GM12892 (cell line): ENCODE measurements around the gene DOK7.

Source experiments
- DNase-seq: peaks from one replicate; pipeline ENCODE4 v3.0.0; 2011; ENCODE audit not compliant: insufficient read length
- FAIRE-seq: peaks from 2 replicates; lab custom pipeline; 2011; peaks lifted over from hg19 to GRCh38; lab: Jason Lieb, UNC
- POLR2A ChIP-seq: IDR thresholded peaks from 2 replicates; pipeline ENCODE4 v1.6.1; 2011; ENCODE audit warnings: low read depth, low read length, control low read depth
- POLR2AphosphoS5 ChIP-seq: IDR thresholded peaks from 2 replicates; pipeline ENCODE4 v1.6.1; 2011; ENCODE audit warnings: low read depth, low read length, control low read depth
- TAF1 ChIP-seq: IDR thresholded peaks from 2 replicates; pipeline ENCODE4 v1.6.1; 2011; ENCODE audit warnings: low read depth, mild to moderate bottlenecking, control low read depth, low read length, borderline replicate concordance

DOK7 gene

DNA sequence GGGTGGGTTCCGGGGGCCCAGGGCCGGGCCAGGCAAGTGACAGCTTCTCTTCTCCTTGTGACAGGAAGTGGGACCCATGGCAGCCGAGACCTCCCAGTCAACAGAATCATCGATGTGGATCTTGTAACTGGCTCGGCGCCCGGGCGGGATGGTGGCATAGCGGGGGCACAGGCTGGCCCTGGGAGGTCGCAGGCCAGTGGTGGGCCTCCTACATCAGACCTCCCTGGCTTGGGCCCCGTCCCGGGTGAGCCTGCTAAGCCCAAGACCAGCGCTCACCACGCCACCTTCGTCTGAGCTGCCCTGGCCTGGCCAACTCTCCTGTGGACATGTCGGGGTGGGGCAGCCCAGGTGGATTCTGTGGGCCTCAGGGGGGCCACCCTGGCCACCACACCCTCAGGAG is 23.7 kb upstream of the DOK7 start:
- FAIRE-seq (no peak), DNase-seq (no peak)
- no peak for TF ChIP-seq POLR2AphosphoS5
- TF ChIP-seq TAF1 = no peak
- no peak for TF ChIP-seq POLR2A

GRCh38 chr4:3440011-3440410 is 23.1 kb upstream of the DOK7 start:
- no peak for FAIRE-seq
- TF ChIP-seq POLR2A (no peak), TAF1 (no peak), POLR2AphosphoS5 (no peak)
- no peak for DNase-seq

DNA sequence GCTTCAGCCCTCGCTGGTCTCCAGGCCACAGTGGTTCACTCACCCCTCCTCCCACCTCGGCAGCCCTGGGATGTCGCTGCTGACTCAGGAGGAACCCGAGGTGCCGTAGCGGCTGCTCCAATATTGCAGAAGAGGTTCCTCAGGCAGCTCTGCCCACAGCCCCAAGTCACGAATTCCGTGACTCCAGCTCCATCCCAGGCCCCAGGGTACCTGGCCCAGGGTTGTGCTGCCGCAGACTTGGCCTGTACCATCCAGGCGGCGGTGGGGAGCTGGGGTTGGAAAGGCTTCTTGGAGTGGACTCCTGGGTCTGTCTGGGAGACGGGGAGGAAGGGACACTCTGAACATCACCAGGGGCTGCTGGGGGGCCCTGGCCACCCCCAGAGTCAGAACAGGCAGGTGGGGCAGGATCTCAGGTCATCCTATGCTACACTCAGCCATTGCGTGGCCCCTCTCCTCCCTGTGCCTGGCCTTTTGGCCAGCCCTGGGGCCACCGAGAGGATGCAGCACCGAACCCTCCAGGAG is 22.1 kb upstream of the DOK7 start:
- DNase-seq (no peak), FAIRE-seq (no peak)
- TF ChIP-seq TAF1 = no peak
- TF ChIP-seq POLR2A = no peak
- TF ChIP-seq POLR2AphosphoS5 = no peak

- FAIRE-seq (no peak), DNase-seq (no peak)
- no peak for TF ChIP-seq POLR2A
- TF ChIP-seq POLR2AphosphoS5 = no peak
- no peak for TF ChIP-seq TAF1
These were observed 21.3 kb upstream of the DOK7 start, which contains the start of gene HGFAC for GRCh38 chr4:3441501-3442459. HGFAC (plus strand) TSS chr4:3441968; CDS start chr4:3442002, 34 bp downstream.

DNA sequence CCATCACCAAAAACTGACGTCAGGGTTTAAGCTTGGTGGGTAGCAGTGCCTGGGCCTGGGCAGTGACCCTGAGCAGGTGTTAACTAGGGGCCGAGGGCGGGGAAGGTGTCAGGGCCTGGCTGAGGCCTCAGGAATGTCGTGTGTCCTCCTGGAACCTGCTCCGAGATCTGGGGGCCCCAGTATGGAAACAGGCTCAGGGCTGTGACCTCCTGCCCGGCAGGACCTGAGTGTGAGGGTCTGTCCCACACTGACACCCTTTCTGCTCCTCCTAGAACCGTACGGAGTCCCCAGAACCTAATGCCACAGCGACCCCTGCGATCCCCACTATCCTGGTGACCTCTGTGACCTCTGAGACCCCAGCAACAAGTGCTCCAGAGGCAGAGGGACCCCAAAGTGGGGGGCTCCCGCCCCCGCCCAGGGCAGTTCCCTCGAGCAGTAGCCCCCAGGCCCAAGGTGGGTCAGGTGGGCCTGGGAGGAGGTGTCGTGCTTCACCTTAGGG is 20.6 kb upstream of the DOK7 start:
- DNase-seq (no peak), FAIRE-seq (no peak)
- TF ChIP-seq POLR2AphosphoS5 (no peak), POLR2A (no peak), TAF1 (no peak)

DNA sequence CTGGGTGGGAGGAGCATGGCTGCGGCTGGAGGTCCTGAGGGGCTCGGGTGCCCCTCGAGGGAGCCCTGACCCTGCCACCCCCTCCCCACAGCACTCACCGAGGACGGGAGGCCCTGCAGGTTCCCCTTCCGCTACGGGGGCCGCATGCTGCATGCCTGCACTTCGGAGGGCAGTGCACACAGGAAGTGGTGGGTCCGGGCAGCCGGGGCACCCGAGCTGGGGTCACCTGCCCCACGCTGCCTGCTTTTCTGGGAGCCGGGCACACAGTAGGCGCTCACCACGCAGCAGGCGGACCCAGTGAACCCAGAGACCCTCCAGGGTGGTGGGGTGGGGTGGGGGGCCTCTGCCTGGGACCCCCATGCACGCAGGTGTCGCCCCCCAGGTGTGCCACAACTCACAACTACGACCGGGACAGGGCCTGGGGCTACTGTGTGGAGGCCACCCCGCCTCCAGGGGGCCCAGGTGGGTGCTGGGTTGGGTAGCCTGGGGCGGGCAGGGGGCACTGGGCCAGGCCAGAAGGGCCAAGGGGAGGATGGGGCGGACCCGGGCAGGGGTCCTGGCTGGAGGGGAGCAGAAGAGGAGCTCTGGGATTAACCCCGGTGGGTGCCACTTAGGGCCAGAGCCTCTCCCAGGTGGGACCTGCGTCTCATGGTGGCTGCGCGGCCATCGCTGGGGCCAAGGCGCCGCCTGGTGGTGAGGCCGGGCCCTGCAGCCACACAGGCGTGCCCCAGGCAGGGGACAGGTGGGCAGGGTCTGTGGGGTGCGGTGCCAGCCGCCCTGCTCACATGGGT is 20.0 kb upstream of the DOK7 start:
- FAIRE-seq (peak; percentile 90), DNase-seq (peak; percentile 99)
- TF ChIP-seq POLR2A = no peak
- no peak for TF ChIP-seq TAF1
- TF ChIP-seq POLR2AphosphoS5 = no peak

GRCh38 chr4:3443750-3444309 is 19.3 kb upstream of the DOK7 start:
- no peak for FAIRE-seq
- TF ChIP-seq TAF1 (no peak), POLR2A (no peak), POLR2AphosphoS5 (no peak)
- DNase-seq = no peak

- DNase-seq = no peak
- FAIRE-seq = no peak
These were observed 18.6 kb upstream of the DOK7 start for GRCh38 chr4:3444351-3445110.

DNA sequence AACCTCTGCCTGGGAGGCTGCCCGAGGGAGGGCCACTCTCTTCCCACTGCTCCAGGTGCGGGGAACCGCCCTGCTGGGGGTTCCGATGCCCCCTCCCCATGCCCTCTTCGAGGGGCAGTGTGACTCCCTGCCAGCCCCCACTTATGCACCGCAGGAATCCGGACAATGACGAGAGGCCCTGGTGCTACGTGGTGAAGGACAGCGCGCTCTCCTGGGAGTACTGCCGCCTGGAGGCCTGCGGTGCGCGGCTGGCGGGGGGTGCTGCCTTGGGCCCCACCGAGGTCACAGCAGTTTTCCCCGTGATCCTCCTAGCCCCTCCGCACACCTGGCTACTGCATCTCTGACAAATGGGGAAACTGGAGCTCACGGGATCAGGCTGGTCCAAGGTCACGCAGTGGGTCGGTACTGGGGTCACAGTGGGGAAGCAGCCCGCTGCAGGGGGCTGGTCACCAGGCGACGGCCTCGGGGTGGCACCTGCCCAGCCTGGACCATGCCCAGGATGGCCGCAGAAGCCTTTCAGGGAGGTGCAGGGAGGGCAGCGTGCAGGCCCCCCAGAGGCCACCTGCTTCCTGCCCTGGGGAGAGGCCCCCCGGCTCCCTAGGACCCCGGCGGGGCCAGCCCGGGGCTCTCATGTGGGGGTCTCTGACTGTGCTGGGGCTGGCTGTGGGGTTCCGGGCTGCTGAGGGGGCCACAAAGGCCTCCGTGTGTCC is 17.8 kb upstream of the DOK7 start:
- no peak for DNase-seq
- TF ChIP-seq TAF1 (no peak), POLR2AphosphoS5 (no peak), POLR2A (no peak)
- FAIRE-seq = no peak

More at GRCh38 chr4:3444351-3445110, 18.6 kb upstream of the DOK7 start:
- TF ChIP-seq POLR2A = no peak
- TF ChIP-seq POLR2AphosphoS5 = no peak
- no peak for TF ChIP-seq TAF1
